ENCODE data around the gene COPG1.

COPG1 gene

GRCh38 chr3:129228891-129229585 is 20.4 kb upstream of the COPG1 start:
- peak; percentile 70 for DNase-seq
- Histone ChIP-seq H3K27ac (peak overlapping the region; percentile 76), H3K4me3 (ENCODE audit: low read depth, low read length) (no peak overlapping the region), H3K27me3 (replicated peaks) (no peaks in the 10 kb centered on the region), H3K36me3 (replicated peaks) (no peaks in the 10 kb centered on the region)
- in situ Hi-C loops (cut with HindIII; ENCODE audit: low pct_ligation_motif_present, low sequenced_read_pairs), result no loop called here
- peak; percentile 28 for TF ChIP-seq CTCF (IDR thresholded peaks at IDR 0.05; ENCODE audit: low read depth, low read length, missing control alignments)

- no peak for TF ChIP-seq CTCF (IDR thresholded peaks at IDR 0.05; ENCODE audit: low read depth, low read length, missing control alignments)
- H3K36me3 ChIP-seq (replicated peaks), result no peaks in the 10 kb centered on the region
- DNase-seq, result peak; percentile 84
- H3K27me3 ChIP-seq (replicated peaks), result no peaks in the 10 kb centered on the region
- H3K4me3 ChIP-seq (ENCODE audit: low read depth, low read length), result no peak overlapping the region
- in situ Hi-C loops (cut with HindIII; ENCODE audit: low pct_ligation_motif_present, low sequenced_read_pairs), result no loop called here
- H3K27ac ChIP-seq, result peak overlapping the region; percentile 53
Measured at GRCh38 chr3:129230311-129231019, 18.9 kb upstream of the COPG1 start.

- no peaks in the 10 kb centered on the region for H3K27me3 ChIP-seq (replicated peaks)
- peak overlapping the region; percentile 33 for H3K27ac ChIP-seq
- no peaks in the 10 kb centered on the region for H3K36me3 ChIP-seq (replicated peaks)
- H3K4me3 ChIP-seq (ENCODE audit: low read depth, low read length), result no peak overlapping the region
- in situ Hi-C loops (cut with HindIII; ENCODE audit: low pct_ligation_motif_present, low sequenced_read_pairs), result no loop called here
- peak; percentile 28 for DNase-seq
- TF ChIP-seq CTCF (IDR thresholded peaks at IDR 0.05; ENCODE audit: low read depth, low read length, missing control alignments), result no peak
Measured at GRCh38 chr3:129231331-129232119, 17.9 kb upstream of the COPG1 start.

GRCh38 chr3:129233538-129233937 is 15.9 kb upstream of the COPG1 start:
- no peak for DNase-seq
- Histone ChIP-seq H3K27me3 (replicated peaks) (no peaks in the 10 kb centered on the region), H3K36me3 (replicated peaks) (no peaks in the 10 kb centered on the region), H3K4me3 (ENCODE audit: low read depth, low read length) (no peak overlapping the region), H3K27ac (no peak overlapping the region)
- in situ Hi-C loops (cut with HindIII; ENCODE audit: low pct_ligation_motif_present, low sequenced_read_pairs), result no loop called here
- TF ChIP-seq CTCF (IDR thresholded peaks at IDR 0.05; ENCODE audit: low read depth, low read length, missing control alignments), result no peak

GRCh38 chr3:129234441-129234840 is 15.0 kb upstream of the COPG1 start:
- TF ChIP-seq CTCF (IDR thresholded peaks at IDR 0.05; ENCODE audit: low read depth, low read length, missing control alignments), result no peak
- no peak overlapping the region for H3K4me3 ChIP-seq (ENCODE audit: low read depth, low read length)
- no peak for DNase-seq
- no peak overlapping the region for H3K27ac ChIP-seq
- H3K36me3 ChIP-seq (replicated peaks), result no peaks in the 10 kb centered on the region
- no peaks in the 10 kb centered on the region for H3K27me3 ChIP-seq (replicated peaks)
- in situ Hi-C loops (cut with HindIII; ENCODE audit: low pct_ligation_motif_present, low sequenced_read_pairs), result no loop called here

Data from brain microvascular endothelial cell (primary cell).